ENCODE data around the gene KCNJ9. TPM values are rescaled to one million over a fixed set of nuclear protein-coding genes. Genes with fewer than 3 reads are reported as not detected.

Gene KCNJ9
- total RNA-seq, 2 donors from 2014 or later = 0.08 TPM; not detected in 1

- Histone ChIP-seq H3K9me3 (no peaks in the 10 kb centered on the region), H3K27ac (peak overlapping the region in 1 of 2 donors; percentile 27), H3K4me3 (no peak overlapping the region), H3K4me1 (peaks cover 0 to 8% of the 10 kb centered on the region in 2 donors), H3K27me3 (no peaks in the 10 kb centered on the region), H3K36me3 (peaks cover 92% of the 10 kb centered on the region)
- TF ChIP-seq, protein P1, sequence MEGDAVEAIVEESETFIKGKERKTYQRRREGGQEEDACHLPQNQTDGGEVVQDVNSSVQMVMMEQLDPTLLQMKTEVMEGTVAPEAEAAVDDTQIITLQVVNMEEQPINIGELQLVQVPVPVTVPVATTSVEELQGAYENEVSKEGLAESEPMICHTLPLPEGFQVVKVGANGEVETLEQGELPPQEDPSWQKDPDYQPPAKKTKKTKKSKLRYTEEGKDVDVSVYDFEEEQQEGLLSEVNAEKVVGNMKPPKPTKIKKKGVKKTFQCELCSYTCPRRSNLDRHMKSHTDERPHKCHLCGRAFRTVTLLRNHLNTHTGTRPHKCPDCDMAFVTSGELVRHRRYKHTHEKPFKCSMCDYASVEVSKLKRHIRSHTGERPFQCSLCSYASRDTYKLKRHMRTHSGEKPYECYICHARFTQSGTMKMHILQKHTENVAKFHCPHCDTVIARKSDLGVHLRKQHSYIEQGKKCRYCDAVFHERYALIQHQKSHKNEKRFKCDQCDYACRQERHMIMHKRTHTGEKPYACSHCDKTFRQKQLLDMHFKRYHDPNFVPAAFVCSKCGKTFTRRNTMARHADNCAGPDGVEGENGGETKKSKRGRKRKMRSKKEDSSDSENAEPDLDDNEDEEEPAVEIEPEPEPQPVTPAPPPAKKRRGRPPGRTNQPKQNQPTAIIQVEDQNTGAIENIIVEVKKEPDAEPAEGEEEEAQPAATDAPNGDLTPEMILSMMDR (IDR thresholded peaks at IDR 0.05) = no peak
- DNase-seq (ENCODE audit: low spot score) = no peak
Observed at GRCh38 chr1:160137216-160137862, 56.0 kb downstream of the KCNJ9 start.

DNA sequence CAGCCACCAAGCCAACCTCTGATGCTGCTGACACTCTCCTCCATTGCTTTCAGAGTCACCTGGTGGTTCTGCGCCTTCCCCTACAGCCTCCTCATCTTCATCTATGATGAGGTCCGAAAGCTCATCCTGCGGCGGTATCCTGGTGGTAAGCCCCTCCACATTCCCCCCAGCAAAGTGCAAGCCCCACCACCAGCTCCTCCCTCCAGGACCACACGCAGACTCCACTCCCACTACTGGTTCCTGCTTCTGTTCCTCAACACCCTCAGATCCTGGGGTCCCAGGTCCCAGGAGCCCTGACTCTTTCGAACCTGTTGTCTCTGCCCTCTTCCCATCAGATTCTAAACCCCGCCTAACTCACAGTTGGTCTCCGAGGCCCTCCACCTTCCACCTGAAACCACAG lies 58.5 kb downstream of the KCNJ9 start:
- DNase-seq (ENCODE audit: low spot score) = no peak

More for the DNA sequence above, 58.5 kb downstream of the KCNJ9 start:
- no peaks in the 10 kb centered on the region for H3K9me3 ChIP-seq
- TF ChIP-seq, protein P1 (IDR thresholded peaks at IDR 0.05) = no peak
- H3K36me3 ChIP-seq = peaks cover 74% of the 10 kb centered on the region
- H3K27me3 ChIP-seq = no peaks in the 10 kb centered on the region
- H3K4me1 ChIP-seq = no peaks in the 10 kb centered on the region
- H3K4me3 ChIP-seq = no peak overlapping the region
- no peak overlapping the region for H3K27ac ChIP-seq

Other genes starting within 250 kb of the KCNJ9 start
- gene VSIG8, start 218.9 kb upstream of the KCNJ9 start, total RNA-seq = not detected
- 1 to 10 TPM in 1 of 2 donors, under 1 TPM in 1; 0.86 to 1.3 TPM for gene CFAP45, start 181.4 kb upstream of the KCNJ9 start, total RNA-seq
- gene TAGLN2, start 156.0 kb upstream of the KCNJ9 start, total RNA-seq = 100 to 1,000 TPM; 124 to 235 TPM
- gene IGSF9, start 135.9 kb upstream of the KCNJ9 start, total RNA-seq = 1 to 10 TPM; 2.0 to 5.4 TPM
- not detected for gene SLAMF9, start 127.3 kb upstream of the KCNJ9 start, total RNA-seq
- gene PIGM, start 49.5 kb upstream of the KCNJ9 start, total RNA-seq = 1 to 10 TPM; 2.4 to 3.2 TPM
- gene KCNJ10, start 11.4 kb upstream of the KCNJ9 start, total RNA-seq = under 1 TPM in 1 of 2 donors, not detected in 1; 0.20 TPM
- 10 to 100 TPM; 20.1 to 20.8 TPM for gene IGSF8, start 17.1 kb downstream of the KCNJ9 start, total RNA-seq
- 100 to 1,000 TPM; 146 to 228 TPM for gene ATP1A2, start 34.2 kb downstream of the KCNJ9 start, total RNA-seq
- not detected for gene ATP1A4, start 70.1 kb downstream of the KCNJ9 start, total RNA-seq
- 10 to 100 TPM; 10.1 to 32.3 TPM for gene CASQ1, start 109.0 kb downstream of the KCNJ9 start, total RNA-seq
- 100 to 1,000 TPM in 1 of 2 donors, 10 to 100 TPM in 1; 69.2 to 144 TPM for gene PEA15, start 123.8 kb downstream of the KCNJ9 start, total RNA-seq
- gene DCAF8, start 181.0 kb downstream of the KCNJ9 start, total RNA-seq = 100 to 1,000 TPM; 103 to 121 TPM
- 10 to 100 TPM; 54.5 to 72.4 TPM for gene PEX19, start 203.6 kb downstream of the KCNJ9 start, total RNA-seq